ENCODE data around the gene APPBP2. TPM values are rescaled to one million over a fixed set of nuclear protein-coding genes. Genes with fewer than 3 reads are reported as not detected.

APPBP2 gene
- total and polyA plus RNA-seq, 2 of the 8 experiments (the other 6 are each of a cell fraction or from before 2014, with no cell fraction given), result 3.3 to 18.0 TPM

GRCh38 chr17:60421273-60422161, 104.5 kb downstream of the APPBP2 start (continued):
- peak; percentile 60 for TF ChIP-seq CTBP2 (IDR thresholded peaks at IDR 0.05; ENCODE audit: borderline replicate concordance, insufficient read depth, insufficient read length, low read length)
- TF ChIP-seq MAX (IDR thresholded peaks at IDR 0.05), result peak; percentile 75
- TF ChIP-seq GABPA (IDR thresholded peaks at IDR 0.05; ENCODE audit: borderline replicate concordance, insufficient read depth, low read length), result peak; percentile 68; the same call in 1 of the 2 replicates
- peak; percentile 81 for TF ChIP-seq KDM4A (IDR thresholded peaks at IDR 0.05; ENCODE audit: low read depth, low read length, severe bottlenecking)
- 0 out of 4 replicates have a peak, but pooled peaks have one; percentile 15 to 24 for TF ChIP-seq HDAC2 (IDR thresholded peaks at IDR 0.05; ENCODE audit: borderline replicate concordance in 1 of 2, low read depth in 2 of 2, low read length in 2 of 2)
- TF ChIP-seq ATF3 (IDR thresholded peaks at IDR 0.05; ENCODE audit: insufficient read depth, low read depth, low read length), result 0 out of 2 replicates have a peak, but pooled peaks have one; percentile 1
- TF ChIP-seq POLR2A (IDR thresholded peaks at IDR 0.05; ENCODE audit: control extremely low read depth in 1 of 2, low read depth in 2 of 2, low read length in 2 of 2), result peak in 1 of 2 experiments; percentile 66; a peak in 2 of 3 replicates
- peak; percentile 95 for TF ChIP-seq E2F6 (IDR thresholded peaks at IDR 0.05)
- TF ChIP-seq SIRT6 (IDR thresholded peaks at IDR 0.05; ENCODE audit: low read length), result no peak
- TF ChIP-seq CTCF (IDR thresholded peaks at IDR 0.05; ENCODE audit: control extremely low read depth in 1 of 3, insufficient read depth in 1 of 3, low read depth in 1 of 3, low read length in 3 of 3), result peak; percentile 77 to 87 (median 81)
- no peak for TF ChIP-seq CHD2 (IDR thresholded peaks at IDR 0.05; ENCODE audit: low read length)
- no peak for TF ChIP-seq RFX5 (IDR thresholded peaks at IDR 0.05; ENCODE audit: borderline replicate concordance, low read depth, low read length)
- no peak for TF ChIP-seq BCL11A (IDR thresholded peaks at IDR 0.05; ENCODE audit: low read depth in 2 of 2, low read length in 2 of 2)
- TF ChIP-seq RAD21 (IDR thresholded peaks at IDR 0.05 in 1 of 2, conservative IDR thresholded peaks at IDR 0.05 in 1 of 2; ENCODE audit: low read depth in 2 of 2, low read length in 2 of 2), result peak; percentile 45 to 57
- TF ChIP-seq TAF1 (IDR thresholded peaks at IDR 0.05; ENCODE audit: low read depth, low read length), result peak; percentile 67; the same call in 1 of the 2 replicates
- 0 out of 2 replicates have a peak, but pooled peaks have one; percentile 9 for TF ChIP-seq USF2 (IDR thresholded peaks at IDR 0.05; ENCODE audit: low read length)

All from H1 (cell line).